Neural progenitor cell (in vitro differentiated cells): ENCODE measurements around the gene CIART. TPM values are rescaled to one million over a fixed set of nuclear protein-coding genes. Genes with fewer than 3 reads are reported as not detected.

ENCODE experiments used
- DNase-seq: peaks from one replicate; pipeline ENCODE4 v3.0.0-alpha.2; 2016; ENCODE audit warnings: low spot score
- H2AFZ ChIP-seq: fragments of 200-600 bp; sonication (generic); replicated peaks from 2 replicates; pipeline ENCODE4 v1.6.1; 2016; ENCODE audit warnings: antibody characterized with exemption
- H3F3A ChIP-seq: fragments of 200-600 bp; sonication (generic); 2 replicates; pipeline ENCODE4 v1.6.1; 2016; ENCODE audit warnings: antibody characterized with exemption, low read depth
- H3K27ac ChIP-seq: fragments of 200-600 bp; sonication (generic); 2 replicates; pipeline ENCODE4 v1.5.1; 2016; ENCODE audit warnings: mild to moderate bottlenecking
- H3K27me3 ChIP-seq: fragments of 200-600 bp; sonication (generic); 2 replicates; pipeline ENCODE4 v1.6.1; 2016; ENCODE audit warnings: mild to moderate bottlenecking, moderate library complexity
- H3K36me3 ChIP-seq: fragments of 200-600 bp; sonication (generic); 2 replicates; pipeline ENCODE4 v1.5.1; 2016
- H3K4me1 ChIP-seq: fragments of 200-600 bp; sonication (generic); 2 replicates; pipeline ENCODE4 v1.6.1; 2016; ENCODE audit warnings: mixed run types
- H3K4me2 ChIP-seq: fragments of 200-600 bp; sonication (generic); 2 replicates; pipeline ENCODE4 v1.6.1; 2016
- H3K4me3 ChIP-seq: fragments of 200-600 bp; sonication (generic); 2 replicates; pipeline ENCODE4 v1.5.1; 2016
- H3K79me2 ChIP-seq: fragments of 200-600 bp; sonication (generic); 2 replicates; pipeline ENCODE4 v1.6.1; 2016; ENCODE audit warnings: low read depth
- H3K9ac ChIP-seq: fragments of 200-600 bp; sonication (generic); 2 replicates; pipeline ENCODE4 v1.6.1; 2016
- H3K9me3 ChIP-seq: fragments of 200-600 bp; sonication (generic); 2 replicates; pipeline ENCODE4 v1.5.1; 2016; ENCODE audit warnings: low read depth
- H4K20me1 ChIP-seq: fragments of 200-600 bp; sonication (generic); 2 replicates; pipeline ENCODE4 v1.6.1; 2016; ENCODE audit warnings: low read depth
- H3K27ac Mint-ChIP-seq: 3 replicates; pipeline ENCODE4 v1.8.0; 2021; ENCODE audit warnings: mixed read lengths
- H3K27me3 Mint-ChIP-seq: 2 replicates; pipeline ENCODE4 v1.8.0; 2022; ENCODE audit warnings: low read depth, mild to moderate bottlenecking, inconsistent platforms, moderate library complexity, mixed read lengths; ENCODE audit not compliant: insufficient read depth
- H3K36me3 Mint-ChIP-seq: 3 replicates; pipeline ENCODE4 v1.8.0; 2021; ENCODE audit warnings: mixed read lengths
- H3K4me1 Mint-ChIP-seq: 3 replicates; pipeline ENCODE4 v1.8.0; 2021; ENCODE audit warnings: mixed read lengths
- H3K4me3 Mint-ChIP-seq: 3 replicates; pipeline ENCODE4 v1.8.0; 2021; ENCODE audit warnings: mild to moderate bottlenecking, moderate library complexity, mixed read lengths
- H3K9me3 Mint-ChIP-seq: 3 replicates; pipeline ENCODE4 v1.8.0; 2020; ENCODE audit warnings: mixed read lengths
- EZH2 ChIP-seq: fragments of 200-600 bp; sonication (generic); IDR thresholded peaks from 2 replicates; pipeline ENCODE4 v1.6.1; 2017; ENCODE audit warnings: antibody characterized with exemption, mild to moderate bottlenecking, moderate library complexity
- EZH2phosphoT487 ChIP-seq: fragments of 200-600 bp; sonication (generic); IDR thresholded peaks from 2 replicates; pipeline ENCODE4 v1.6.1; 2017; ENCODE audit warnings: antibody characterized with exemption
- total RNA-seq: library from RNA; depleted of rRNA; stranded (reverse); fragments of >200 nt; gene quantifications from 2 replicates; pipeline ENCODE4 v1.2.3, GENCODE V29; 2015; ENCODE audit warnings: low replicate concordance
- TF ChIP-seq, protein P1 (sequence below): fragments of 200-600 bp; sonication (generic); IDR thresholded peaks from 2 replicates; pipeline ENCODE4 v1.5.1; 2017; ENCODE audit warnings: antibody characterized with exemption, mild to moderate bottlenecking

CIART gene
- total RNA-seq, 1 donor from 2014 or later: 25.3 TPM

DNA sequence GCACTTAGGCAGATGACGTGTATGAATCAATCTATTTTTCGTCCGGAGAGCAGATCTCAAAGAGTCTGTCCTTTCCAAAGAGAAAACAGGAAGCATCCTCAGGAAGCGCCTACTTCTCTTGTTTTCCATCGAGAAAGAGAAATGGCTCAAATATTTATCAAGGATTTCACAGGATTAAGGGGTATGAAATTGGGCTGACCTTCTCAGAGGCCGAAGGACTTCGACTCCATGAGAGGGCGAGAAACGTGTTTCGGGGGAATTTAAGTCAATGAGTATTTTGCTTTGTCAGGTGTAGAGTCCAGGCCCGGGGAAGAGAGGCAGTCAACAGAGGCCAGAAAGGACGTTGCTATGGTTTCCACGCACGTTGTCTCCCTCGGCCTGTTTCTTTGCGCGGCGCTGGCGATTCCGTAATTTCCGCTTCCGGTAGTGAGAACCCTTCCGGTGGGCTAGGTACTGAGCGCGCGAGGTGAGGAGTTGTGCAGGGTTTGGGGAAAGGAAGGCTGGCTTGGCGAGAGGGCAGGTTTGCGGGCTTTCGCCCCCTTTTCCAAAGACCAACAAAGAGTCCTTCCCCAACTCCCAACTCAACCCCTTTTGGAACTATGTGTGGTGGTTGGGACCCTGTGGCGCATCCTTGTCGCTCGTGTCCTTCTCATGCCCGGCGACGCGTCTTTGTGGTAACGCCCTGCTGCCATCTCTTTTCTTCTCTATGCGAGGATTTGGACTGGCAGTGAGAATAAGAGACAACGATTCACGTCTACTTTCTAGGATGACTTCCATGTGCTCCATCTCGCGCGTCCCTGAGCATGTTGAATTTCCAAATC lies 11.3 kb downstream of the CIART start, which contains the start of gene MRPS21:
TSS of gene MRPS21 (plus strand) at position 429 of the 821 bp plus-strand sequence. CDS start 506 bp downstream, outside the sequence.
- Histone ChIP-seq H2AFZ (peak within 1 kb of the TSS; percentile 92), H3F3A (peaks cover 19% of the 10 kb centered on the region), H3K27me3 (no peaks in the 10 kb centered on the region), H3K9ac (peak within 1 kb of the TSS; percentile 83), H3K4me3 (peak within 1 kb of the TSS; percentile 95), H3K79me2 (peaks cover 42% of the 10 kb centered on the region), H4K20me1 (peaks cover 2% of the 10 kb centered on the region), H3K27ac (no peak within 1 kb of the TSS), H3K9me3 (no peaks in the 10 kb centered on the region), H3K4me1 (no peaks in the 10 kb centered on the region), H3K36me3 (no peaks in the 10 kb centered on the region), H3K4me2 (peak within 1 kb of the TSS; percentile 98)
- peak within 1 kb of the TSS; percentile 95 for H3K4me3 Mint-ChIP-seq
- peak; percentile 92 for DNase-seq
- H3K27me3 Mint-ChIP-seq: no peaks in the 10 kb centered on the region
- peaks cover 19% of the 10 kb centered on the region for H3K36me3 Mint-ChIP-seq
- no peaks in the 10 kb centered on the region for H3K9me3 Mint-ChIP-seq
- peaks cover 23% of the 10 kb centered on the region for H3K4me1 Mint-ChIP-seq
- TF ChIP-seq, protein P1, sequence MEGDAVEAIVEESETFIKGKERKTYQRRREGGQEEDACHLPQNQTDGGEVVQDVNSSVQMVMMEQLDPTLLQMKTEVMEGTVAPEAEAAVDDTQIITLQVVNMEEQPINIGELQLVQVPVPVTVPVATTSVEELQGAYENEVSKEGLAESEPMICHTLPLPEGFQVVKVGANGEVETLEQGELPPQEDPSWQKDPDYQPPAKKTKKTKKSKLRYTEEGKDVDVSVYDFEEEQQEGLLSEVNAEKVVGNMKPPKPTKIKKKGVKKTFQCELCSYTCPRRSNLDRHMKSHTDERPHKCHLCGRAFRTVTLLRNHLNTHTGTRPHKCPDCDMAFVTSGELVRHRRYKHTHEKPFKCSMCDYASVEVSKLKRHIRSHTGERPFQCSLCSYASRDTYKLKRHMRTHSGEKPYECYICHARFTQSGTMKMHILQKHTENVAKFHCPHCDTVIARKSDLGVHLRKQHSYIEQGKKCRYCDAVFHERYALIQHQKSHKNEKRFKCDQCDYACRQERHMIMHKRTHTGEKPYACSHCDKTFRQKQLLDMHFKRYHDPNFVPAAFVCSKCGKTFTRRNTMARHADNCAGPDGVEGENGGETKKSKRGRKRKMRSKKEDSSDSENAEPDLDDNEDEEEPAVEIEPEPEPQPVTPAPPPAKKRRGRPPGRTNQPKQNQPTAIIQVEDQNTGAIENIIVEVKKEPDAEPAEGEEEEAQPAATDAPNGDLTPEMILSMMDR: no peak
- TF ChIP-seq EZH2 (no peak), EZH2phosphoT487 (no peak)
- peak within 1 kb of the TSS; percentile 99 for H3K27ac Mint-ChIP-seq

DNA sequence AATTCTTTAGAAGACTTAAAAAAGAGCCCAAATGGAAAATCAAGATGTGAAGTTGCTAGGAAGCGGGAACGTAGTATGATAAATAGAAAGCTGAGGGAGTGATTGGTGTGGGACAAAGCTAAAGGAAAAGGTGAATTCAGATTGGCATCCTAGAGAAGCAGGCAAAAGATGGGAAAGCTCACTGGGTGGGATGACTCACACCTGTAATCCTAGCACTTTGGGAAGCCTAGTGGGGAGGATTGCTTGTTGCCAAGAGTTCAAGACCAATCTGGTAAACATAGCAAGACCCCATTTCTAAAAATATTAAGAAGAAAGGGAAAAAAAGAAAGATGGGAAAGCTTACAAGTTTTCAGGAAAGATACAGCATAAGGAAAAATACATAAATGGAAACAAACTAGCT lies 13.1 kb downstream of the CIART start:
- Histone ChIP-seq H3K4me1 (no peaks in the 10 kb centered on the region), H3K27me3 (no peaks in the 10 kb centered on the region), H3K9ac (no peak overlapping the region), H3K4me3 (no peak overlapping the region), H3K27ac (no peak overlapping the region), H3F3A (peaks cover 19% of the 10 kb centered on the region), H3K36me3 (no peaks in the 10 kb centered on the region), H3K4me2 (peak overlapping the region; percentile 98), H4K20me1 (peaks cover 2% of the 10 kb centered on the region), H3K9me3 (no peaks in the 10 kb centered on the region), H2AFZ (no peak overlapping the region), H3K79me2 (peaks cover 59% of the 10 kb centered on the region)
- Mint-ChIP-seq H3K27me3 (no peaks in the 10 kb centered on the region), H3K4me1 (peaks cover 23% of the 10 kb centered on the region), H3K36me3 (peaks cover 23% of the 10 kb centered on the region), H3K4me3 (peak overlapping the region; percentile 35), H3K27ac (no peak overlapping the region), H3K9me3 (no peaks in the 10 kb centered on the region)
- DNase-seq: no peak
- TF ChIP-seq EZH2phosphoT487 (no peak), EZH2 (no peak)
- TF ChIP-seq, protein P1: no peak

DNA sequence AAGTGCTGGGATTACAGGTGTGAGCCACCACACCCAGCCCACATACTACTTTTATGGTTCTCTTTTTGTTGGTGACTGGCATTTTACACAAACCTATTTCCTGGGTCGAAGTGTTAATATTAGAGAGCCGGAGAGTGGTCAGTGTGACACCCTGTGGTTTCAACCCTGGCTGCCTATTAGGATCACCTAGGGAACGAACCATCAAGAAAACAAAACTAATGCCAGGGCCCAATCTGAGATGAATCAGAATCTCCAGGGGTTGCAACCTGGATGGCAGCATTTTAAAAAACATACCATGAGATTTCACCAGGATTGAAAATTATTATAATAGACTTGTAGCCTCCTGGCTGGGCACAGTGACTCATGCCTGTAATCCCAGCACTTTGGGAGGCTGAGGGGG lies 17.4 kb downstream of the CIART start:
- Mint-ChIP-seq H3K36me3 (peaks cover 33% of the 10 kb centered on the region), H3K4me3 (no peak overlapping the region)
- no peak overlapping the region for H3K4me3 ChIP-seq

GRCh38 chr1:150302338-150302737 lies 20.0 kb downstream of the CIART start:
- no peaks in the 10 kb centered on the region for H3K4me1 Mint-ChIP-seq
- Histone ChIP-seq H3F3A (no peaks in the 10 kb centered on the region), H3K4me3 (no peak overlapping the region), H3K4me2 (no peak overlapping the region), H3K27me3 (no peaks in the 10 kb centered on the region), H3K9ac (no peak overlapping the region), H2AFZ (no peak overlapping the region), H3K27ac (no peak overlapping the region), H3K4me1 (no peaks in the 10 kb centered on the region), H3K9me3 (no peaks in the 10 kb centered on the region), H3K36me3 (no peaks in the 10 kb centered on the region), H4K20me1 (peaks cover 4% of the 10 kb centered on the region), H3K79me2 (peaks cover 27% of the 10 kb centered on the region)
- H3K36me3 Mint-ChIP-seq: peaks cover 29% of the 10 kb centered on the region
- TF ChIP-seq, protein P1: no peak
- TF ChIP-seq EZH2 (no peak), EZH2phosphoT487 (no peak)
- H3K27me3 Mint-ChIP-seq: no peaks in the 10 kb centered on the region
- no peak for DNase-seq
- no peak overlapping the region for H3K4me3 Mint-ChIP-seq
- H3K9me3 Mint-ChIP-seq: no peaks in the 10 kb centered on the region
- H3K27ac Mint-ChIP-seq: no peak overlapping the region

More for the DNA sequence above, 17.4 kb downstream of the CIART start:
- Histone ChIP-seq H3K4me1 (no peaks in the 10 kb centered on the region), H3F3A (peaks cover 11% of the 10 kb centered on the region), H4K20me1 (peaks cover 6% of the 10 kb centered on the region), H3K9me3 (no peaks in the 10 kb centered on the region), H3K9ac (no peak overlapping the region), H3K27ac (no peak overlapping the region), H2AFZ (no peak overlapping the region), H3K36me3 (no peaks in the 10 kb centered on the region), H3K79me2 (peaks cover 49% of the 10 kb centered on the region), H3K4me2 (no peak overlapping the region), H3K27me3 (no peaks in the 10 kb centered on the region)
- H3K4me1 Mint-ChIP-seq: peaks cover 10% of the 10 kb centered on the region
- no peak for DNase-seq
- no peaks in the 10 kb centered on the region for H3K27me3 Mint-ChIP-seq
- H3K9me3 Mint-ChIP-seq: no peaks in the 10 kb centered on the region
- TF ChIP-seq EZH2: no peak
- H3K27ac Mint-ChIP-seq: no peak overlapping the region
